Gastroesophageal sphincter (tissue), 3 donors: ENCODE data around the gene CBLL1.

Experiments
- POLR2A ChIP-seq, 2 donors: fragments of 450-650 bp; IDR thresholded peaks; one replicate each; pipeline ENCODE4 v1.6.1; 2017; ENCODE audit warnings: antibody characterized with exemption in 2 of 2, mild to moderate bottlenecking in 2 of 2, moderate library complexity in 1 of 2
- POLR2AphosphoS5 ChIP-seq: sonication (generic); formaldehyde crosslinking; IDR thresholded peaks from one replicate; pipeline ENCODE4 v1.6.1; 2017; ENCODE audit warnings: antibody characterized with exemption
- TF ChIP-seq, protein P1 (sequence below), 4 experiments: fragments of 200-600 bp in 2 of 4; fragments of 450-650 bp in 2 of 4; sonication (generic) in 1 of 4; IDR thresholded peaks; one replicate each; pipeline ENCODE4 v1.5.1; 2017 to 2019; ENCODE audit warnings: antibody characterized with exemption in 4 of 4, mild to moderate bottlenecking in 2 of 4, moderate library complexity in 2 of 4

DNA sequence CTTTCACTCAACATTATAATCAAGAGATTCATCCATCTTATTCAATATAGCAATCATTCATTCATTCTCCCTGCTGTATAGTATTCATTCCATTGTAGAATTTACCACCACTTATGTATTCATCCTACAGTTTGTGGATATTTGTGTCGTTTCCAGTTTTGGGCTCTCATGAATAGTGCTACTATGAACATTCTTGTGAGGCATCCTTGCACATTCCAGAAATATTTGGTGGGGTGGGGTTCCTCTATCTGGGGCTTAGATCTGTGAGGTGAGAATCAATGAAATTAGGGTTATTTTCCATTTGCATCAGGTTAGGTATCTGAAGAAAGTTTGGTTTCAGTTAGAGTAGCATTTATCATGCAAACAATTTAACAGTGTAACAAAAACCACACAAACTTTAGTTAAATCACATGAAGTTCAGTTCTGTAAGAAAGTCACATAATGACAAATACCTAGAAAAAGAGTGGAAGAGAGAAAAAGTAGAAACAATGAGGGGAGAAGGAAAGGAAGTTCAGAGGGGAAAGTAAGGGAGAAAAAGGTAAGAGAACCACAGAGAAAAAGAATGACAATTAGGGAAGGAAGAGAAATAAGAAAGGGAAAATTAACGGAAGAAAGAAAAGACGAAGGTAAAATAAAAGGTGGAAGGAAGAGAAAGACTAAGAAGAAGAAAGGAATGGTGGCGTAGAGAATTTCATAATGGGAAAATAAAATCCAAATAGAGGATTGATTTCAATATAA is 25.3 kb upstream of the CBLL1 start:
- no peak for TF ChIP-seq POLR2AphosphoS5
- TF ChIP-seq POLR2A (IDR thresholded peaks at IDR 0.05), result no peak
- TF ChIP-seq, protein P1, sequence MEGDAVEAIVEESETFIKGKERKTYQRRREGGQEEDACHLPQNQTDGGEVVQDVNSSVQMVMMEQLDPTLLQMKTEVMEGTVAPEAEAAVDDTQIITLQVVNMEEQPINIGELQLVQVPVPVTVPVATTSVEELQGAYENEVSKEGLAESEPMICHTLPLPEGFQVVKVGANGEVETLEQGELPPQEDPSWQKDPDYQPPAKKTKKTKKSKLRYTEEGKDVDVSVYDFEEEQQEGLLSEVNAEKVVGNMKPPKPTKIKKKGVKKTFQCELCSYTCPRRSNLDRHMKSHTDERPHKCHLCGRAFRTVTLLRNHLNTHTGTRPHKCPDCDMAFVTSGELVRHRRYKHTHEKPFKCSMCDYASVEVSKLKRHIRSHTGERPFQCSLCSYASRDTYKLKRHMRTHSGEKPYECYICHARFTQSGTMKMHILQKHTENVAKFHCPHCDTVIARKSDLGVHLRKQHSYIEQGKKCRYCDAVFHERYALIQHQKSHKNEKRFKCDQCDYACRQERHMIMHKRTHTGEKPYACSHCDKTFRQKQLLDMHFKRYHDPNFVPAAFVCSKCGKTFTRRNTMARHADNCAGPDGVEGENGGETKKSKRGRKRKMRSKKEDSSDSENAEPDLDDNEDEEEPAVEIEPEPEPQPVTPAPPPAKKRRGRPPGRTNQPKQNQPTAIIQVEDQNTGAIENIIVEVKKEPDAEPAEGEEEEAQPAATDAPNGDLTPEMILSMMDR (IDR thresholded peaks at IDR 0.05), result no peak
